Adipocyte (in vitro differentiated cells): ENCODE results near the gene RAB5B.

Experiments
- DNase-seq: peaks from one replicate; pipeline ENCODE4 v3.0.0-alpha.2; 2015; ENCODE audit warnings: low read depth
- H3K27me3 ChIP-seq: replicated peaks from 2 replicates; pipeline ENCODE4 v1.7.0; 2013; ENCODE audit warnings: mild to moderate bottlenecking, low read length, moderate library complexity; ENCODE audit not compliant: control insufficient read depth, insufficient read depth
- H3K36me3 ChIP-seq: 2 replicates; pipeline ENCODE4 v1.7.0; 2013; ENCODE audit warnings: low read length, mild to moderate bottlenecking, moderate library complexity; ENCODE audit not compliant: control insufficient read depth, insufficient read depth, severe bottlenecking
- H3K4me1 ChIP-seq: 2 replicates; pipeline ENCODE4 v1.7.0; 2013; ENCODE audit warnings: mild to moderate bottlenecking, low read length, moderate library complexity; ENCODE audit not compliant: control insufficient read depth, insufficient read depth
- H3K4me3 ChIP-seq: 2 replicates; pipeline ENCODE4 v1.7.0; 2013; ENCODE audit warnings: mild to moderate bottlenecking, low read length, moderate library complexity
- H3K9ac ChIP-seq: 2 replicates; pipeline ENCODE4 v1.7.0; 2013; ENCODE audit warnings: mild to moderate bottlenecking, low read length, moderate library complexity
- H3K9me3 ChIP-seq: 2 replicates; pipeline ENCODE4 v1.7.0; 2013; ENCODE audit warnings: mild to moderate bottlenecking, low read length, moderate library complexity; ENCODE audit not compliant: control insufficient read depth

Gene RAB5B

DNA sequence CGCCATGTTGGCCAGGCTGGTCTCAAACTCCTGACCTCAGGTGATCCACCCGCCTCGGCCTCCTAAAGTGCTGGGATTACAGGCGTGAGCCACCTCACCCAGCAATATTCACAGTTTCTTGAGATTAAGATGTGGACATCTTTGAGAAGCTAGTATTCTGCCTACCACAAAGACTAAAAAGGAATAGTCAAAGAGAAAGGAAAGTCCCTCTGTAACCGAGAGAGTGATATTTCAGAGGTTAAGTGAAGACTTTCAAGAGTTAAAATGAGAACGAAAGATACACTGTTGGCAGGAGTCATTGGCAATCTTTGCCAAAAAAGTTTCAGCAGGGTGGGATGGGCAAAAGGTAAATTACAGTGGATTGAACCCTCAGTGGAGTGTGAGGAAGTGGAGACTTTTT is 27.3 kb upstream of the RAB5B start:
- Histone ChIP-seq H3K9me3 (no peaks in the 10 kb centered on the region), H3K27me3 (no peaks in the 10 kb centered on the region), H3K4me1 (no peaks in the 10 kb centered on the region), H3K36me3 (peaks cover 13% of the 10 kb centered on the region), H3K9ac (no peak overlapping the region), H3K4me3 (no peak overlapping the region)
- DNase-seq: no peak

DNA sequence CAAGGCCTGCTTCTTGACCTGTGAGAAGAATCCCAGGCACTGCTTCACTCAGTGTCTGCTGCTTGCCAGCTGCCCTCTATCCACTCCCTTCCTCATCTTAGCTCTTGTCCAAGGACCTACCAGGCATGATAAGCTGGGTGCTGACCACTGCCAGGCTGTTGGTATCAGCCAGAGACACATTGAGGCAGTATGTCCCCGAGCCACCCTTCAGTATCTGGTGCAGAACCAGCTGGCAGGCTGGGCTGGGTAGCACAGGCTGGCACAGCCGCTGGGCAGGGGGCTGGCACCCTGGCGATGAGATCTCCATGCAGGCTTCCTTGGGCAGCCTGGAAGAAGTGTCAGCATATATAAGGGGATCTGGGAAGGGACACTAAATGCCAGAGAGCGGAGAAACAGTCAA is 18.5 kb upstream of the RAB5B start:
- peaks cover 31% of the 10 kb centered on the region for H3K36me3 ChIP-seq
- no peaks in the 10 kb centered on the region for H3K4me1 ChIP-seq
- no peaks in the 10 kb centered on the region for H3K9me3 ChIP-seq
- H3K4me3 ChIP-seq: no peak overlapping the region
- no peaks in the 10 kb centered on the region for H3K27me3 ChIP-seq
- no peak for DNase-seq
- no peak overlapping the region for H3K9ac ChIP-seq

DNA sequence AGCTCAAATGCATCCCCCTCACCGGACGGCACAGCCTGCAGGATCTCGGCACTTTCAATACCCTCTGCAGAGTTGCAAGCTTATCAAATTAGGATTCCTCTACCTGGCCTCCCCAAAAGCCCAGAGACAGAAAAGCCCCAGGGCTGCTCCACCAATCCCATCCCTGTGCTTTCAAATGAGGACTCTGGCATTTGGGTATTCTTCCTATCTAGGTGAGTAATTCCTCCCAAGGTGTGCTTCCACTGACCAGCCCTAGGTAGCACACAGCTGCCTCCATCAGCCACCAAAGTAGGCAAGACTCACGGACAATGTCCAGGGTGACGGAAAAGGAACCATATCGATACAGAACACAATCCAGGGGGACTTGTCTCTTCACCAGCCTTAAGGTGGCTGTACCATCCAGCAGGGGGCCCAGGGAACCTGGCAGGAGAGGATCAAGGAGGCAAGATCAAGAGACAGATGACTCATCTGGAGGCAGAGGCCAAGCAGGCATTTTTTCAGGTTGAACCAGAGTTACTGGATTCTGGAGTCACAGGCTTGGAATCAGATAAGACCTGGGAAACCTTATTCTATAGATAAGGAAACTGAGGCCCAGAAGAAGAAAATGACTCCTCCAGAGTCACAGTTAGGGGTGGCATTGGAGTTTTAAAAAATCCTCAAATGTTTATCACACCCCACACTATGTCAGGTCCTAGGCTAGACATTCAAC is 17.9 kb upstream of the RAB5B start:
- no peak overlapping the region for H3K9ac ChIP-seq
- peak; percentile 44 for DNase-seq

DNA sequence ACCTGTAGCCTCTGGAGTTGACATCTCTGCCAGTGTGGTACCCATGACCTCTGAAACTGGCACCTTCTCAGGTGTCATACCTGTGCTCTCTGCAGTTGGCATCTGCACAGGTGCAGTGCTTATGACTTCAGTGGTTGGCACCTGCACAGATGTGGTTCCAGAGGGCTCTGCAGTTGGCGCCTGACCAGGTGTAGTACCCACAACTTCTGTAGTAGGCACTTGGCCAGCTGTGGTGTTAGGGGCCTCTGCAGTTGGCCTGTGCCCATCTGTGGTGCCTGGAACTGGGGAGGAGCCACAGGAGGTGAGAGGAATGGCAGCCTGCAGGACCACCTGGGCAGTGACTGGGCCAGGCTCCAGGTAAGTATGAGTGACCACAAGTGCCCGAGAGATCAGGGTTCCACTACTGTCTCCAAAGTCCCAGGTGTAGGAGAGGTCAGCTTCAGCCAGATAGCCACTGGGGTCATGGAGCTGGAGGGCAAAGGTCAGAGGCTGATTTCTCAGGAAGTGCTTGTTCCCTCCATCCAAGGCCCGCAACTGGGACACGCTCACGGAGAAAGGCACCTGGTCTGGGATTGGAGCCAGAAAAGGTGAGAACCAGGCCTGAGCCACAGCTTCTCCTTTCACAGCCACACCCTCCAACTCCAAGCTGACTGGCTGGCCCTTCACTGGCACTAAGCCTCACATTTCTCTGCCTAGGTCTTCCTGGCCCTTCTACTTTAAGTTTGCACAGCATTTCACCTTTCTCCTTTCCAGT is 16.6 kb upstream of the RAB5B start:
- H3K36me3 ChIP-seq: peaks cover 18% of the 10 kb centered on the region
- no peaks in the 10 kb centered on the region for H3K4me1 ChIP-seq
- H3K27me3 ChIP-seq: no peaks in the 10 kb centered on the region
- no peak overlapping the region for H3K4me3 ChIP-seq
- DNase-seq: no peak
- H3K9ac ChIP-seq: no peak overlapping the region
- no peaks in the 10 kb centered on the region for H3K9me3 ChIP-seq

More for the DNA sequence above, 17.9 kb upstream of the RAB5B start:
- H3K9me3 ChIP-seq: no peaks in the 10 kb centered on the region
- H3K27me3 ChIP-seq: no peaks in the 10 kb centered on the region
- peaks cover 30% of the 10 kb centered on the region for H3K36me3 ChIP-seq
- H3K4me1 ChIP-seq: no peaks in the 10 kb centered on the region
- H3K4me3 ChIP-seq: no peak overlapping the region

DNA sequence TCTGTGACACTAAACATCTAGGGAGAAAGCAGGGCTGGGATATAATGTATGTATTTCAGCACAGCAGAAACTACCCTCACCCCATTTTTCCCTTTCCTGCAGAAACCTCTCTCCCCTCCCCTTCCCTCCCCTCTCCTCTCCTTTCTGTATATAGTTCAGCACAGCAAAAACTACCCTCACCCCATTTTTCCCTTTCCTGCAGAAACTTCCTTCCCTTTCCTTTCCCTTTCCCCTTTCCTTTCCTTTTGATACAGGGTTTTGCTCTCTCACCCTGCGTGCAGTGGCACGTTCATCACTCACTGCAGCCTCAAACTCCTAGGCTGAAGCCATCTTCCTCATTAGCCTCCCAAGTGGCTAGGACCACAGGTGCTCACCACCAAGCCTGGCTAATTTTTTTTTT is 10.1 kb upstream of the RAB5B start:
- Histone ChIP-seq H3K36me3 (no peaks in the 10 kb centered on the region), H3K9me3 (no peaks in the 10 kb centered on the region), H3K9ac (no peak overlapping the region), H3K27me3 (no peaks in the 10 kb centered on the region), H3K4me1 (peaks cover 10% of the 10 kb centered on the region), H3K4me3 (no peak overlapping the region)
- no peak for DNase-seq

DNA sequence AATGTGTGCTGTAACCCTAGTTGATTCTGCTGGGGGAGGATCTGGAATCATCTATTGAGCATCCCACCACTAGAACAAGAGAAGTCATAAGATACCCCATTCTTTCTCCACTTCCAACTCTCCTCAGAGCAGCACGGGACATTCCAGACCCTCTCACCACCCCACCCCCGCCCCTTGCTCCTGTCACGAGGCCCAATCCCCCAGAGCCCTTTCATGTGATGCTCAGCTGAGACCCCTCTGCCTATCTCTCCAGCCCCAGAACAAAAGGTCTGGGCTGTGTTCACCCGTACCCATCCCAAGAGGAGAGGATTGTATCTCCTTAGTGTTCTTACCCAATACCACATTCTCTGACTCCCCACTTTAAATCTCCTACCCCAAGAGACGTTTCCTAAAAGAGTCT is 8.6 kb upstream of the RAB5B start:
- no peak for DNase-seq
- H3K36me3 ChIP-seq: no peaks in the 10 kb centered on the region
- no peaks in the 10 kb centered on the region for H3K27me3 ChIP-seq
- H3K4me1 ChIP-seq: peaks cover 10% of the 10 kb centered on the region
- no peak overlapping the region for H3K4me3 ChIP-seq
- H3K9me3 ChIP-seq: no peaks in the 10 kb centered on the region
- no peak overlapping the region for H3K9ac ChIP-seq

DNA sequence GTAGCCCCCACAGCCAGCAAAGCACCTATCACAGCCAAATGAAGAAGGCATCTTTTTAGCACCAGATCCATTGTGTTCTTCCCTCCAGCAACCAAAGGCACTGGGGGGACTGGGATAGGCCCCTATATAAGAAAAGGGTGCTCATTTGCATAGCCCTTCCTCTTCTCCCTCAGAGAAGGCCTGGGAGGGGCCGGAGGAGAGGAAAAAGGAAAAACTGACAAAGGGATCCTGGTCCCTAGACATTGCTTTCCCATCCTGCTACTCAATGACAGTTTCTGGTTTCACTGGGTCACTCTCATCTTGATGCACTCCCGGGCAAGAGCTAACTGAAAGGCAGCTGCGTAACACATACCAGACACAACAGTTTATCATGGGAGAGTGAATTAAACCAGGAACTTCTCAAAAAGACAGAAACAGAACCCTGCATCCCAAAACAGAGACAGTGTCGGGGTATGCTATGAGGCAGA is 7.9 kb upstream of the RAB5B start, which contains the start of gene PMEL:
TSS of gene PMEL (minus strand) at position 102 of the 467 bp plus-strand sequence. CDS start at position 71, 31 bp downstream.
- Histone ChIP-seq H3K36me3 (no peaks in the 10 kb centered on the region), H3K27me3 (no peaks in the 10 kb centered on the region), H3K4me3 (peak within 1 kb of the TSS; percentile 94), H3K9ac (peak within 1 kb of the TSS; percentile 84), H3K4me1 (peaks cover 10% of the 10 kb centered on the region), H3K9me3 (no peaks in the 10 kb centered on the region)
- DNase-seq: no peak

DNA sequence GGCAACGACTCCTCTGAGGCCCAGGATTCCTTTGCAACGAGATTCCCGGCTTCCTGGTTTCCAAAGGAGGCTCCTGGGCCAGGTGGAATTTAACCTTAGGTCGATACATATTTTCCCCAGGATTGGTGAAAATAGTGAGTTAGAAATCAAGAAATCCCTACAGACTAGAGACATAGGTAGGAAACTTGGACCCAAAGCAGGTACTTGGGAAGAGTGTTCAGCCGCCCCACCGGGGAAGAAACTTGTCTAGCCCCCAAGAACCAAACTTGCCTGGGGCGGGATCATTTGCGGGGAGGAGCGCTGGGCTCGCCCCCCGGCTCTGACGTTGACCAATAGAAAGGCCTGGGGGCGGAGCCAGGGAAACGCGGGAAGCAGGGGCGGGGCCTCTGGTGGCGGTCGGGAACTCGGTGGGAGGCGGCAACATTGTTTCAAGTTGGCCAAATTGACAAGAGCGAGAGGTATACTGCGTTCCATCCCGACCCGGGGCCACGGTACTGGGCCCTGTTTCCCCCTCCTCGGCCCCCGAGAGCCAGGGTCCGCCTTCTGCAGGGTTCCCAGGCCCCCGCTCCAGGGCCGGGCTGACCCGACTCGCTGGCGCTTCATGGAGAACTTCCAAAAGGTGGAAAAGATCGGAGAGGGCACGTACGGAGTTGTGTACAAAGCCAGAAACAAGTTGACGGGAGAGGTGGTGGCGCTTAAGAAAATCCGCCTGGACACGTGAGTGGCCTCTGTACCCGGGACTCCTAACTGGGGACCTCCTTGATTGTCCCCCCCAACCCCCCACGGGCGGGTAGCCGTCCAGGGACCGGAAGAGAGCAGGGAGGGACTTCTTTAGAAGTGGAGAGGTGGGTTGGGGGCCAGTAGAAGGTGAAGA is 7.2 kb upstream of the RAB5B start, which contains the start of gene CDK2:
TSS of gene CDK2 (plus strand) at position 423 of the 874 bp plus-strand sequence. CDS start at position 602, 179 bp downstream.
- Histone ChIP-seq H3K36me3 (no peaks in the 10 kb centered on the region), H3K27me3 (no peaks in the 10 kb centered on the region), H3K9ac (peak within 1 kb of the TSS; percentile 84), H3K4me1 (peaks cover 14% of the 10 kb centered on the region), H3K9me3 (no peaks in the 10 kb centered on the region), H3K4me3 (peak within 1 kb of the TSS; percentile 94)
- DNase-seq: peak; percentile 96

DNA sequence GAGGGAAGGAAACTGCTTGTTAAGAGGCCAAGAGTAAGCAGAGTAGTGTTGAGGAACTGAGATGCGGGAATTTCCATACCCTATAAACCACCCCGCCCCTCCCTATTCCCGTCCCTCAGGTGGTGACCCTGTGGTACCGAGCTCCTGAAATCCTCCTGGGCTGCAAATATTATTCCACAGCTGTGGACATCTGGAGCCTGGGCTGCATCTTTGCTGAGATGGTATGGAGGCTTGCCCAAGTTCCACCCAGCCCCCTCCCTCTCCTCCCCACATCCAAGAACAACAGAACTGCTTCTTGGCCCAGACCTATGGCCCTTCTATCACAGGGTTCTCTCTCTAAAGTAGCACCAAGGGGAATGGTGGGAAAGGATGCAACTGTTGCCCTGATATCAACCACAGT is 4.5 kb upstream of the RAB5B start:
- Histone ChIP-seq H3K9me3 (no peaks in the 10 kb centered on the region), H3K4me1 (peaks cover 26% of the 10 kb centered on the region), H3K27me3 (no peaks in the 10 kb centered on the region), H3K9ac (no peak overlapping the region), H3K36me3 (no peaks in the 10 kb centered on the region), H3K4me3 (no peak overlapping the region)
- no peak for DNase-seq

DNA sequence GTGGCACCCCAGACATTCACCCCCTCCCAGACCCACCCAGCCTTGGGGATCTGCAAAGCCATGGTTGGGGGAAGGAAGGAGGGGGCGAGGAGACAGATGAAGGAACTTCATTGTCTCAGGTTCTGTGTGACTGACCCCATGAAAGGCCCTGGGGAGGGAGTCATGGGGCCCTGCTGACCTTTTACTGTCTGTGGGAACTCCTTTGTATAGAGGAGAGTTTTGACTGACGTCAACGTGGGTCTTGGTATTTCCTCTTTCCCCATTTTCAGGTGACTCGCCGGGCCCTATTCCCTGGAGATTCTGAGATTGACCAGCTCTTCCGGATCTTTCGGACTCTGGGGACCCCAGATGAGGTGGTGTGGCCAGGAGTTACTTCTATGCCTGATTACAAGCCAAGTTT is 3.1 kb upstream of the RAB5B start:
- Histone ChIP-seq H3K9ac (no peak overlapping the region), H3K27me3 (no peaks in the 10 kb centered on the region), H3K4me3 (no peak overlapping the region), H3K4me1 (peaks cover 37% of the 10 kb centered on the region), H3K36me3 (no peaks in the 10 kb centered on the region), H3K9me3 (no peaks in the 10 kb centered on the region)
- no peak for DNase-seq

DNA sequence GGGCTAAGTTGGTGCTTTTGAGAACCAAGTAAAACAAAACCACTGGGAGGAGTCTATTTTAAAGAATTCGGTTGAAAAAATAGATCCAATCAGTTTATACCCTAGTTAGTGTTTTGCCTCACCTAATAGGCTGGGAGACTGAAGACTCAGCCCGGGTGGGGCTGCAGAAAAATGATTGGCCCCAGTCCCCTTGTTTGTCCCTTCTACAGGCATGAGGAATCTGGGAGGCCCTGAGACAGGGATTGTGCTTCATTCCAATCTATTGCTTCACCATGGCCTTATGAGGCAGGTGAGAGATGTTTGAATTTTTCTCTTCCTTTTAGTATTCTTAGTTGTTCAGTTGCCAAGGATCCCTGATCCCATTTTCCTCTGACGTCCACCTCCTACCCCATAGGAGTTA is 1.8 kb upstream of the RAB5B start:
- Histone ChIP-seq H3K9me3 (no peaks in the 10 kb centered on the region), H3K9ac (peak overlapping the region; percentile 91), H3K4me1 (peaks cover 35% of the 10 kb centered on the region), H3K27me3 (no peaks in the 10 kb centered on the region), H3K36me3 (peaks cover 3% of the 10 kb centered on the region), H3K4me3 (peak overlapping the region; percentile 89)
- DNase-seq: peak; percentile 66
